Measurements from ENCODE around the gene WWP2.
"Not testable (repeated sequence)": the region's sequence is repeated elsewhere in the genome, so short reads cannot be mapped to it uniquely, and the experiment has no call there.

Gene WWP2

GRCh38 chr16:69831212-69832123 lies 69.3 kb downstream of the WWP2 start:
- no peak for DNase-seq (ENCODE audit: low spot score)

- DNase-seq (ENCODE audit: low spot score): no peak
These were observed 71.5 kb downstream of the WWP2 start for GRCh38 chr16:69833357-69834282.

- DNase-seq (ENCODE audit: low spot score): no peak
These were observed 72.8 kb downstream of the WWP2 start for GRCh38 chr16:69834807-69835466.

GRCh38 chr16:69836257-69836656 lies 74.1 kb downstream of the WWP2 start:
- no peak for DNase-seq (ENCODE audit: low spot score)

GRCh38 chr16:69837380-69837779 lies 75.2 kb downstream of the WWP2 start:
- no peak for DNase-seq (ENCODE audit: low spot score)

GRCh38 chr16:69838489-69838888 lies 76.4 kb downstream of the WWP2 start:
- no peak for DNase-seq (ENCODE audit: low spot score)

- DNase-seq (ENCODE audit: low spot score): no peak
These were observed 77.1 kb downstream of the WWP2 start for GRCh38 chr16:69839240-69839688.

- DNase-seq (ENCODE audit: low spot score): no peak
These were observed 77.8 kb downstream of the WWP2 start for GRCh38 chr16:69839798-69840409.

GRCh38 chr16:69840975-69841374 lies 78.8 kb downstream of the WWP2 start:
- no peak for DNase-seq (ENCODE audit: low spot score)

GRCh38 chr16:69844441-69844840 lies 82.3 kb downstream of the WWP2 start:
- no peak for DNase-seq (ENCODE audit: low spot score)

GRCh38 chr16:69845181-69845580 lies 83.0 kb downstream of the WWP2 start:
- no peak for DNase-seq (ENCODE audit: low spot score)

GRCh38 chr16:69847643-69848042 lies 85.5 kb downstream of the WWP2 start:
- DNase-seq (ENCODE audit: low spot score): no peak

GRCh38 chr16:69848637-69849545 lies 86.8 kb downstream of the WWP2 start:
- DNase-seq (ENCODE audit: low spot score): no peak

- no peak for DNase-seq (ENCODE audit: low spot score)
These were observed 89.5 kb downstream of the WWP2 start for GRCh38 chr16:69851491-69852240.

- DNase-seq (ENCODE audit: low spot score): no peak
These were observed 90.7 kb downstream of the WWP2 start for GRCh38 chr16:69852815-69853214.

- no peak for DNase-seq (ENCODE audit: low spot score)
These were observed 91.3 kb downstream of the WWP2 start for GRCh38 chr16:69853481-69853880.

- DNase-seq (ENCODE audit: low spot score): not testable (repeated sequence)
These were observed 92.6 kb downstream of the WWP2 start for GRCh38 chr16:69854776-69855175.

- DNase-seq (ENCODE audit: low spot score): no peak
These were observed 93.5 kb downstream of the WWP2 start for GRCh38 chr16:69855592-69855991.

- no peak for DNase-seq (ENCODE audit: low spot score)
These were observed 96.3 kb downstream of the WWP2 start for GRCh38 chr16:69858191-69859104.

Measured in hematopoietic multipotent progenitor cell treated with erythropoietin and hydrocortisone succinate and interleukin-3 and kit ligand, for 17 days (in vitro differentiated cells).